ENCODE data around the gene ANO9.
"Not testable (repeated sequence)": the region's sequence is repeated elsewhere in the genome, so short reads cannot be mapped to it uniquely, and the experiment has no call there.

ANO9 gene

GRCh38 chr11:428295-428694 is 13.5 kb downstream of the ANO9 start:
- intact Hi-C loops (cut with DNase I; ENCODE audit: low total_unique reads) = no loop called here
- Histone ChIP-seq H3K4me1 (no peaks in the 10 kb centered on the region), H3K9me3 (no peaks in the 10 kb centered on the region), H3K36me3 (no peaks in the 10 kb centered on the region), H3K27ac (no peak overlapping the region), H3K27me3 (peaks cover 0 to 27% of the 10 kb centered on the region in 2 donors), H3K4me3 (no peak overlapping the region)
- TF ChIP-seq, protein P1, sequence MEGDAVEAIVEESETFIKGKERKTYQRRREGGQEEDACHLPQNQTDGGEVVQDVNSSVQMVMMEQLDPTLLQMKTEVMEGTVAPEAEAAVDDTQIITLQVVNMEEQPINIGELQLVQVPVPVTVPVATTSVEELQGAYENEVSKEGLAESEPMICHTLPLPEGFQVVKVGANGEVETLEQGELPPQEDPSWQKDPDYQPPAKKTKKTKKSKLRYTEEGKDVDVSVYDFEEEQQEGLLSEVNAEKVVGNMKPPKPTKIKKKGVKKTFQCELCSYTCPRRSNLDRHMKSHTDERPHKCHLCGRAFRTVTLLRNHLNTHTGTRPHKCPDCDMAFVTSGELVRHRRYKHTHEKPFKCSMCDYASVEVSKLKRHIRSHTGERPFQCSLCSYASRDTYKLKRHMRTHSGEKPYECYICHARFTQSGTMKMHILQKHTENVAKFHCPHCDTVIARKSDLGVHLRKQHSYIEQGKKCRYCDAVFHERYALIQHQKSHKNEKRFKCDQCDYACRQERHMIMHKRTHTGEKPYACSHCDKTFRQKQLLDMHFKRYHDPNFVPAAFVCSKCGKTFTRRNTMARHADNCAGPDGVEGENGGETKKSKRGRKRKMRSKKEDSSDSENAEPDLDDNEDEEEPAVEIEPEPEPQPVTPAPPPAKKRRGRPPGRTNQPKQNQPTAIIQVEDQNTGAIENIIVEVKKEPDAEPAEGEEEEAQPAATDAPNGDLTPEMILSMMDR (IDR thresholded peaks at IDR 0.05) = no peak
- DNase-seq = no peak

- no peak for DNase-seq
- Histone ChIP-seq H3K9me3 (no peaks in the 10 kb centered on the region), H3K4me1 (no peaks in the 10 kb centered on the region), H3K36me3 (no peaks in the 10 kb centered on the region), H3K27ac (no peak overlapping the region), H3K27me3 (peaks cover 0 to 18% of the 10 kb centered on the region in 2 donors), H3K4me3 (no peak overlapping the region)
- TF ChIP-seq, protein P1 (IDR thresholded peaks at IDR 0.05) = no peak
- intact Hi-C loops (cut with DNase I; ENCODE audit: low total_unique reads) = no loop called here
These were observed 15.0 kb downstream of the ANO9 start for GRCh38 chr11:426851-427250.

GRCh38 chr11:425301-425700 is 16.5 kb downstream of the ANO9 start:
- H3K36me3 ChIP-seq = no peaks in the 10 kb centered on the region
- intact Hi-C loops (cut with DNase I; ENCODE audit: low total_unique reads) = no loop called here
- H3K4me1 ChIP-seq = no peaks in the 10 kb centered on the region
- TF ChIP-seq, protein P1 (IDR thresholded peaks at IDR 0.05) = no peak
- no peak for DNase-seq
- H3K9me3 ChIP-seq = no peaks in the 10 kb centered on the region
- H3K27ac ChIP-seq = no peak overlapping the region
- no peak overlapping the region for H3K4me3 ChIP-seq
- peaks cover 0 to 21% of the 10 kb centered on the region in 2 donors for H3K27me3 ChIP-seq

GRCh38 chr11:424766-425165 is 17.0 kb downstream of the ANO9 start:
- H3K27me3 ChIP-seq = peaks cover 0 to 27% of the 10 kb centered on the region in 2 donors
- H3K36me3 ChIP-seq; H3K9me3 ChIP-seq; H3K4me3 ChIP-seq; H3K4me1 ChIP-seq; H3K27ac ChIP-seq; intact Hi-C loops (cut with DNase I; ENCODE audit: low total_unique reads); DNase-seq: not testable (repeated sequence)

DNA sequence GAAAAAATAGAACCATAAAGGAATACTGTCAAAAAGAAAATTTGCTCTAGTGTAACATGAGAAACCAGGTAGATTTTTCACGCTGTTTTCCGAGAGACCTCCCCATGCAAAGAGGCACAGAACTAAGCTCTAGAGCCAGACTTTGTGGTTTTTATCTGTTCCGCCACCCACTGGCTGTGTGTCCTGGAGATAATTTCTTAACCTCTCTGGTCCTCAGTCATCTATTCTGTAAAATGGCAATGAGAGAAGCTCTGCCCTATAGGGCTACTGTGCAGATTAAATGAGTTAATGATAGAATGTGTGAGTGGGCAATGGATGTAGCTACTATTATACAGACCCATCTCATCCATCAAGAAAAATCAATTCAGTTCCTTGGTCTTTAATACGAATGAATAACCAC is 17.6 kb downstream of the ANO9 start:
- intact Hi-C loops (cut with DNase I; ENCODE audit: low total_unique reads) = no loop called here
- Histone ChIP-seq H3K9me3 (no peaks in the 10 kb centered on the region), H3K27ac (no peak overlapping the region), H3K27me3 (peaks cover 0 to 32% of the 10 kb centered on the region in 2 donors), H3K4me3 (no peak overlapping the region), H3K4me1 (no peaks in the 10 kb centered on the region), H3K36me3 (no peaks in the 10 kb centered on the region)
- TF ChIP-seq, protein P1 (IDR thresholded peaks at IDR 0.05) = no peak
- DNase-seq = no peak

DNA sequence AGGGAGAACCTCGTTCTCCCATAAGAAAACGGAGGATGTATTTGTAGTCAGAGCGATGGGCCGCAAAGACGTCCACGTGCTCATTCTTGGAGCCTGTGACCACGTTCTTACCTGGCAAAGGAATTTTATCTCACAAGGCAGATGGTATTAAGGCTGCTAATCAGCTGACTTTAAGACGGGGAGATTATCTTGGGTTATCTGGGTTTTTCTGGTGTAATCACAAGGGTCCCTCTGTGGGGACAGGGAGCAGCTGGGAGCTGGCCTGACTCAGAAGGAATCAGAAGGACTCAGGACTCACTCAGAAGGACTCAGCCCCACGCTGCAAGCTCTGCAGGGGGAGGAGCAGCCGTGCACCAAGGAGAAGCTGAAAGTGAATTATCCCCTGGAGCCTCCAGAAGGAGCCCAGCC is 19.6 kb downstream of the ANO9 start:
- no peak for DNase-seq
- H3K27me3 ChIP-seq = peaks cover 0 to 52% of the 10 kb centered on the region in 2 donors
- no peaks in the 10 kb centered on the region for H3K9me3 ChIP-seq
- TF ChIP-seq, protein P1 (IDR thresholded peaks at IDR 0.05) = no peak
- no peaks in the 10 kb centered on the region for H3K36me3 ChIP-seq
- peaks cover 0 to 4% (median 2%) of the 10 kb centered on the region in 4 donors for H3K4me1 ChIP-seq
- intact Hi-C loops (cut with DNase I; ENCODE audit: low total_unique reads) = no loop called here
- no peak overlapping the region for H3K27ac ChIP-seq
- no peak overlapping the region for H3K4me3 ChIP-seq
